HepG2 (cell line): Measurements from ENCODE around the gene ADAM8. TPM values are rescaled to one million over a fixed set of nuclear protein-coding genes. Genes with fewer than 3 reads are reported as not detected.

ENCODE experiments used
- DDIT3 ChIP-seq: sonication (generic); formaldehyde crosslinking; IDR thresholded peaks from 2 replicates; pipeline ENCODE4 v1.4.0; 2020; ENCODE audit warnings: mild to moderate bottlenecking, missing genetic modification reagents
- KAT2B ChIP-seq: fragments of 150-350 bp; IDR thresholded peaks from 2 replicates; pipeline ENCODE4 v1.6.1; 2014; ENCODE audit warnings: low read depth, low read length, borderline replicate concordance
- PATZ1 ChIP-seq: sonication (generic); formaldehyde crosslinking; IDR thresholded peaks from 2 replicates; pipeline ENCODE4 v1.4.0; 2020; ENCODE audit warnings: missing genetic modification reagents
- PITX1 ChIP-seq: sonication (generic); formaldehyde crosslinking; IDR thresholded peaks from 2 replicates; pipeline ENCODE4 v1.5.1; 2020; ENCODE audit warnings: mild to moderate bottlenecking, missing genetic modification reagents
- RELA ChIP-seq: sonication (generic); formaldehyde crosslinking; IDR thresholded peaks from 2 replicates; pipeline ENCODE4 v1.4.0; 2020; ENCODE audit warnings: missing genetic modification reagents
- RFXANK ChIP-seq: IDR thresholded peaks from 2 replicates; pipeline ENCODE4 v1.6.1; 2016
- ZBTB38 ChIP-seq: sonication (generic); formaldehyde crosslinking; IDR thresholded peaks from 2 replicates; pipeline ENCODE4 v1.5.1; 2020; ENCODE audit warnings: mild to moderate bottlenecking, missing genetic modification reagents
- ZFP37 ChIP-seq: sonication (generic); formaldehyde crosslinking; IDR thresholded peaks from 2 replicates; pipeline ENCODE4 v1.4.0; 2020; ENCODE audit warnings: missing genetic modification reagents, borderline replicate concordance
- ZNF207 ChIP-seq: fragments of 450-650 bp; IDR thresholded peaks from 2 replicates; pipeline ENCODE4 v1.6.1; 2016; ENCODE audit warnings: antibody characterized with exemption, borderline replicate concordance
- ZNF264 ChIP-seq: sonication (generic); formaldehyde crosslinking; IDR thresholded peaks from 2 replicates; pipeline ENCODE4 v1.4.0; 2020; ENCODE audit warnings: missing genetic modification reagents
- ZNF570 ChIP-seq: sonication (generic); formaldehyde crosslinking; IDR thresholded peaks from 2 replicates; pipeline ENCODE4 v1.4.0; 2020; ENCODE audit warnings: mild to moderate bottlenecking, missing genetic modification reagents, borderline replicate concordance
- ZNF614 ChIP-seq: IDR thresholded peaks from 2 replicates; pipeline ENCODE4 v1.6.1; 2018; ENCODE audit warnings: missing biosample characterization, missing genetic modification reagents, inconsistent platforms, borderline replicate concordance
- ZNF777 ChIP-seq: sonication (generic); formaldehyde crosslinking; IDR thresholded peaks from 2 replicates; pipeline ENCODE4 v1.4.0; 2020; ENCODE audit warnings: missing genetic modification reagents
- ZNF878 ChIP-seq: sonication (generic); formaldehyde crosslinking; IDR thresholded peaks from 2 replicates; pipeline ENCODE4 v1.8.1; 2023; ENCODE audit warnings: mild to moderate bottlenecking, missing genetic modification reagents, moderate library complexity
- polyA plus RNA-seq, 8 experiments: library from polyadenylated mRNA; depleted of rRNA in 3 of 8; stranded (reverse) in 7 of 8; unstranded in 1 of 8; fragments of >200 nt; fragmentation: Illumina TruSeq in 4 of 8; extraction: Trizol in 4 of 8; gene quantifications; 2 replicates each; pipeline versions ENCODE4 v1.2.1 to v1.2.3, GENCODE V29; 2011 to 2016; ENCODE audit warnings: low read depth in 4 of 8, missing spikeins in 1 of 8, mixed read lengths in 1 of 8; ENCODE audit not compliant: insufficient read depth in 1 of 8
- total RNA-seq, 5 experiments: library from RNA; depleted of rRNA; stranded (reverse); fragments of >200 nt; fragmentation: Illumina TruSeq; extraction: Trizol; gene quantifications; 2 replicates each; pipeline ENCODE4 v1.2.3, GENCODE V29; 2016; ENCODE audit warnings: low read depth in 1 of 5
- TF ChIP-seq, protein P1 (sequence below): sonication (generic); formaldehyde crosslinking; IDR thresholded peaks from 2 replicates; pipeline ENCODE4 v1.8.1; 2023; ENCODE audit warnings: mild to moderate bottlenecking, missing genetic modification reagents
- TF ChIP-seq, protein P2 (sequence below): sonication (generic); formaldehyde crosslinking; IDR thresholded peaks from 2 replicates; pipeline ENCODE4 v1.4.0; 2020; ENCODE audit warnings: low read depth, mild to moderate bottlenecking, missing genetic modification reagents
- TF ChIP-seq, protein P3 (sequence below): sonication (generic); formaldehyde crosslinking; IDR thresholded peaks from 2 replicates; pipeline ENCODE4 v1.4.0; 2020; ENCODE audit warnings: mild to moderate bottlenecking, low read depth, missing genetic modification reagents
- TF ChIP-seq, protein P4 (sequence below): sonication (generic); formaldehyde crosslinking; IDR thresholded peaks from 2 replicates; pipeline ENCODE4 v1.8.1; 2022; ENCODE audit warnings: mild to moderate bottlenecking, missing genetic modification reagents
- TF ChIP-seq, protein P5 (sequence below): sonication (generic); formaldehyde crosslinking; conservative IDR thresholded peaks from 2 replicates; pipeline ENCODE4 v1.4.0; 2020; ENCODE audit warnings: mild to moderate bottlenecking, missing genetic modification reagents, moderate library complexity

The ADAM8 gene
- total and polyA plus RNA-seq, 2 of the 13 experiments (the other 11 are each of a cell fraction or from before 2014, with no cell fraction given), result 0.24 to 0.93 TPM

GRCh38 chr10:133308421-133309099 is 31.9 kb upstream of the ADAM8 start, which contains the start of the genes TUBGCP2 and ZNF511 (continued):
- TF ChIP-seq ZNF570 (CRISPR knock-in tag), result no peak
- TF ChIP-seq, protein P1, sequence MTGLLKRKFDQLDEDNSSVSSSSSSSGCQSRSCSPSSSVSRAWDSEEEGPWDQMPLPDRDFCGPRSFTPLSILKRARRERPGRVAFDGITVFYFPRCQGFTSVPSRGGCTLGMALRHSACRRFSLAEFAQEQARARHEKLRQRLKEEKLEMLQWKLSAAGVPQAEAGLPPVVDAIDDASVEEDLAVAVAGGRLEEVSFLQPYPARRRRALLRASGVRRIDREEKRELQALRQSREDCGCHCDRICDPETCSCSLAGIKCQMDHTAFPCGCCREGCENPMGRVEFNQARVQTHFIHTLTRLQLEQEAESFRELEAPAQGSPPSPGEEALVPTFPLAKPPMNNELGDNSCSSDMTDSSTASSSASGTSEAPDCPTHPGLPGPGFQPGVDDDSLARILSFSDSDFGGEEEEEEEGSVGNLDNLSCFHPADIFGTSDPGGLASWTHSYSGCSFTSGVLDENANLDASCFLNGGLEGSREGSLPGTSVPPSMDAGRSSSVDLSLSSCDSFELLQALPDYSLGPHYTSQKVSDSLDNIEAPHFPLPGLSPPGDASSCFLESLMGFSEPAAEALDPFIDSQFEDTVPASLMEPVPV (CRISPR knock-in tag), result no peak
- peak; percentile 87 for TF ChIP-seq ZNF777 (CRISPR knock-in tag)
- TF ChIP-seq, protein P2, sequence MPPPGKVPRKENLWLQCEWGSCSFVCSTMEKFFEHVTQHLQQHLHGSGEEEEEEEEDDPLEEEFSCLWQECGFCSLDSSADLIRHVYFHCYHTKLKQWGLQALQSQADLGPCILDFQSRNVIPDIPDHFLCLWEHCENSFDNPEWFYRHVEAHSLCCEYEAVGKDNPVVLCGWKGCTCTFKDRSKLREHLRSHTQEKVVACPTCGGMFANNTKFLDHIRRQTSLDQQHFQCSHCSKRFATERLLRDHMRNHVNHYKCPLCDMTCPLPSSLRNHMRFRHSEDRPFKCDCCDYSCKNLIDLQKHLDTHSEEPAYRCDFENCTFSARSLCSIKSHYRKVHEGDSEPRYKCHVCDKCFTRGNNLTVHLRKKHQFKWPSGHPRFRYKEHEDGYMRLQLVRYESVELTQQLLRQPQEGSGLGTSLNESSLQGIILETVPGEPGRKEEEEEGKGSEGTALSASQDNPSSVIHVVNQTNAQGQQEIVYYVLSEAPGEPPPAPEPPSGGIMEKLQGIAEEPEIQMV (CRISPR knock-in tag), result no peak
- peak; percentile 12; the same call in 1 of the 2 replicates for TF ChIP-seq RELA (CRISPR knock-in tag)
- no peak for TF ChIP-seq ZFP37 (CRISPR knock-in tag)
- no peak for TF ChIP-seq ZBTB38 (CRISPR knock-in tag)
- no peak for TF ChIP-seq ZNF207
- no peak for TF ChIP-seq ZNF264 (CRISPR knock-in tag)
- TF ChIP-seq PATZ1 (CRISPR knock-in tag), result peak; percentile 91
- TF ChIP-seq ZNF614 (CRISPR knock-in tag), result no peak
- TF ChIP-seq, protein P3, sequence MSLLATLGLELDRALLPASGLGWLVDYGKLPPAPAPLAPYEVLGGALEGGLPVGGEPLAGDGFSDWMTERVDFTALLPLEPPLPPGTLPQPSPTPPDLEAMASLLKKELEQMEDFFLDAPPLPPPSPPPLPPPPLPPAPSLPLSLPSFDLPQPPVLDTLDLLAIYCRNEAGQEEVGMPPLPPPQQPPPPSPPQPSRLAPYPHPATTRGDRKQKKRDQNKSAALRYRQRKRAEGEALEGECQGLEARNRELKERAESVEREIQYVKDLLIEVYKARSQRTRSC, result no peak
- TF ChIP-seq PITX1 (CRISPR knock-in tag), result no peak
- TF ChIP-seq, protein P4, sequence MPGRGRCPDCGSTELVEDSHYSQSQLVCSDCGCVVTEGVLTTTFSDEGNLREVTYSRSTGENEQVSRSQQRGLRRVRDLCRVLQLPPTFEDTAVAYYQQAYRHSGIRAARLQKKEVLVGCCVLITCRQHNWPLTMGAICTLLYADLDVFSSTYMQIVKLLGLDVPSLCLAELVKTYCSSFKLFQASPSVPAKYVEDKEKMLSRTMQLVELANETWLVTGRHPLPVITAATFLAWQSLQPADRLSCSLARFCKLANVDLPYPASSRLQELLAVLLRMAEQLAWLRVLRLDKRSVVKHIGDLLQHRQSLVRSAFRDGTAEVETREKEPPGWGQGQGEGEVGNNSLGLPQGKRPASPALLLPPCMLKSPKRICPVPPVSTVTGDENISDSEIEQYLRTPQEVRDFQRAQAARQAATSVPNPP (CRISPR knock-in tag), result no peak
- TF ChIP-seq, protein P5, sequence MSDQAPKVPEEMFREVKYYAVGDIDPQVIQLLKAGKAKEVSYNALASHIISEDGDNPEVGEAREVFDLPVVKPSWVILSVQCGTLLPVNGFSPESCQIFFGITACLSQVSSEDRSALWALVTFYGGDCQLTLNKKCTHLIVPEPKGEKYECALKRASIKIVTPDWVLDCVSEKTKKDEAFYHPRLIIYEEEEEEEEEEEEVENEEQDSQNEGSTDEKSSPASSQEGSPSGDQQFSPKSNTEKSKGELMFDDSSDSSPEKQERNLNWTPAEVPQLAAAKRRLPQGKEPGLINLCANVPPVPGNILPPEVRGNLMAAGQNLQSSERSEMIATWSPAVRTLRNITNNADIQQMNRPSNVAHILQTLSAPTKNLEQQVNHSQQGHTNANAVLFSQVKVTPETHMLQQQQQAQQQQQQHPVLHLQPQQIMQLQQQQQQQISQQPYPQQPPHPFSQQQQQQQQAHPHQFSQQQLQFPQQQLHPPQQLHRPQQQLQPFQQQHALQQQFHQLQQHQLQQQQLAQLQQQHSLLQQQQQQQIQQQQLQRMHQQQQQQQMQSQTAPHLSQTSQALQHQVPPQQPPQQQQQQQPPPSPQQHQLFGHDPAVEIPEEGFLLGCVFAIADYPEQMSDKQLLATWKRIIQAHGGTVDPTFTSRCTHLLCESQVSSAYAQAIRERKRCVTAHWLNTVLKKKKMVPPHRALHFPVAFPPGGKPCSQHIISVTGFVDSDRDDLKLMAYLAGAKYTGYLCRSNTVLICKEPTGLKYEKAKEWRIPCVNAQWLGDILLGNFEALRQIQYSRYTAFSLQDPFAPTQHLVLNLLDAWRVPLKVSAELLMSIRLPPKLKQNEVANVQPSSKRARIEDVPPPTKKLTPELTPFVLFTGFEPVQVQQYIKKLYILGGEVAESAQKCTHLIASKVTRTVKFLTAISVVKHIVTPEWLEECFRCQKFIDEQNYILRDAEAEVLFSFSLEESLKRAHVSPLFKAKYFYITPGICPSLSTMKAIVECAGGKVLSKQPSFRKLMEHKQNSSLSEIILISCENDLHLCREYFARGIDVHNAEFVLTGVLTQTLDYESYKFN, result no peak
- TF ChIP-seq RFXANK (CRISPR knock-in tag), result no peak
- TF ChIP-seq KAT2B, result no peak
- TF ChIP-seq DDIT3 (CRISPR knock-in tag), result no peak
- TF ChIP-seq ZNF878 (CRISPR knock-in tag), result no peak
